ENCODE results near the gene BTBD9.

DNA sequence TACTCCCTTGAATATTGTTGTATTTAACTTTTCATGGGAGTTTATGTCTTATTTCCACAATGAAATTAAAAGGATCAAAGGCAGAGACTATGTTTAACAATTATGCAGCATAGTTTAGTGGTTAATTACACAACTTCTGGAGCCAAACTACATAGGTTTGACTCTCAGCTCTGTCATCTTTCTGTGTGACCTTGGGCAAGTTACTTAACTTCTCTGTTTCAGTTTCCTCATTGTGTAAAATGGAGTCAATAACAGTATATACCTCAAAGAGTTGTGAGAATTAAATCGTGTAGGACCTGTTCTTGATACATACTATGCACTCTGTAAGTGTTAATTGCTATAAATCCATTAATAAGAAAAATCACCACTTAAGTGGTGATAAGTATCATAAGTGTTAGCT, 48.3 kb downstream of the BTBD9 start:
- TF ChIP-seq CTCF (conservative IDR thresholded peaks at IDR 0.05; ENCODE audit: low read depth, low read length) (no peak), EZH2 (IDR thresholded peaks at IDR 0.05; ENCODE audit: low read length, unreplicated experiment) (no peak), EZH2phosphoT487 (IDR thresholded peaks at IDR 0.05; ENCODE audit: borderline replicate concordance, low read length) (no peak)

Data from PC-3 (cell line).